Activated CD4-positive, alpha-beta T cell treated with anti-CD3 and anti-CD28 coated beads, Interleukin-2, amount 10 ng/mL, durations not matched to agents 7 days and 5 days (primary cell): ENCODE data around the gene NCKAP5L. TPM values are rescaled to one million over a fixed set of nuclear protein-coding genes. Genes with fewer than 3 reads are reported as not detected.
"Not testable (repeated sequence)": the region's sequence is repeated elsewhere in the genome, so short reads cannot be mapped to it uniquely, and the experiment has no call there.

Experiments
- CTCF ChIA-PET: fragments of 350-600 bp; sonication (Branson Sonifier 250); formaldehyde crosslinking; loops from one replicate; lab custom pipeline; 2021; ENCODE audit warnings: antibody characterized with exemption; lab: Charles Lee
- POLR2A ChIA-PET: fragments of 350-600 bp; sonication (Branson Sonifier 250); formaldehyde crosslinking; loops from one replicate; lab custom pipeline; 2021; ENCODE audit warnings: antibody characterized with exemption; lab: Charles Lee
- DNase-seq: peaks from one replicate; pipeline ENCODE4 v3.0.0-alpha.2; 2020
- H3K27ac Mint-ChIP-seq: one replicate; pipeline ENCODE4 v1.8.0; 2021; ENCODE audit warnings: mild to moderate bottlenecking, moderate library complexity, mixed read lengths
- H3K27me3 Mint-ChIP-seq: one replicate; pipeline ENCODE4 v1.8.0; 2021; ENCODE audit warnings: mixed read lengths
- H3K36me3 Mint-ChIP-seq: one replicate; pipeline ENCODE4 v1.8.0; 2021; ENCODE audit warnings: low read depth, mixed read lengths
- H3K4me1 Mint-ChIP-seq: one replicate; pipeline ENCODE4 v1.8.0; 2021; ENCODE audit warnings: mixed read lengths
- H3K4me3 Mint-ChIP-seq: one replicate; pipeline ENCODE4 v1.8.0; 2021; ENCODE audit warnings: mild to moderate bottlenecking, moderate library complexity, mixed read lengths
- H3K9me3 Mint-ChIP-seq: one replicate; pipeline ENCODE4 v1.8.0; 2021; ENCODE audit warnings: mixed read lengths
- total RNA-seq, 2 experiments: library from RNA; stranded (reverse); gene quantifications; one replicate each; pipeline ENCODE4 v1.2.3, GENCODE V29; 2021

Gene NCKAP5L
- total RNA-seq: 1 to 10 TPM; 4.0 to 4.5 TPM

DNA sequence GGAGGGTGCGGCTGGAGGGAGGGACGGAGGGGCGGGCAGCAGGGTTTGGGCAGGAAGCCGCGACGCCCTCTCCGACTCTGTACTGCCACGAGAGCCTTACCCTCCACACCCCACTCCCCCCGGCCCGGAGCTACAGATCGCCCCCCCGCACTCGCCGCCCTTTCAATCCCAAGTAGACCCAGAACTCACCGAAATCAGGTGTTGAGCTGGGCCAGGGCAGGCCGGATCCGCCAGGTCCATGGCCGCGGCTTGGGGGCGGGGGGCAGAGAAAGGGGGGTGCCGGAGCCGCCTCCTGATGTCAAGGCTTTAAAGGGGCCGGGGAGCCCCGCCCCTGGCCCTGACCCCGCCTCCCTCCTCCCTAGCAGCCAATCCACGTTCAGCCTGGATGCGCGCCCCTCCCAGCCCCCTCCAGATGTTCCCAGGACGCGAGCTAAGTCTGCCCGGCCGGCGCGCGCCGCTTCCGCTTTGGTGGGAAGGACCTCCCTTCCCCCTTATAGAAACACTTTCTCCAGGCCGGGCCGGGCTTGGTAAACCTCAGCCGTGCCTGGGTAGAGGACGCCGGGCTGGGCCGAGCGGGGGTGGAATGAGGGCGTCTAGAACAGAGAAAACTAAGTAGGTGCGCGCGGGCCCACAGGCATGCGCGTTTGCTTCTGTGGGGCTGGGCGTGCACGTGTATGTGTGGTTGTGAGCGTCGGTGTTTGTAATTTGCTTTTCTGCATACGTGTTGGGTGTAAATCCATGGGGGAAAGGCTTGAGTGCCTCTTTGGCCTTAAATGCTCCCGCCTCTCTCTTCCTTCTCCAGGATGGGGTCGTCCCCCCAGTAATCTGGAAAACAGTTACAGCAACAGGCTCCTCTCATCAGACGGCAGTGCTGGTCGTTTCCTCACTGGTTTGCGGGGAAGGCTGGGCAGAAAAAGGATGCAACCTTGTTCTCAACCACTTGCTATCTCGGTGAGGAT, at the start of gene NCKAP5L:
Gene NCKAP5L, minus strand, starts transcription at position 281 of the 959 bp plus-strand sequence. CDS start 24,369 bp downstream, outside the sequence.
- Mint-ChIP-seq H3K27ac (peak within 1 kb of the TSS; percentile 90), H3K36me3 (peaks cover 1% of the 10 kb centered on the region), H3K4me3 (peak within 1 kb of the TSS; percentile 87), H3K27me3 (peaks cover 3% of the 10 kb centered on the region), H3K4me1 (peaks cover 24% of the 10 kb centered on the region), H3K9me3 (no peaks in the 10 kb centered on the region)
- ChIA-PET CTCF (interaction anchor here (1.5 to 2.4 kb wide), 3 partner anchors 11 to 283 kb away, joined by 3 to 17 read pairs (median 5); partner anchors contain the start of genes COX14 and TMBIM6), POLR2A (interaction anchor here (0.6 to 1.5 kb wide), 4 partner anchors 10 to 174 kb away, joined by 3 to 6 read pairs (median 4); no protein-coding TSS in a partner anchor)
- peak; percentile 94 for DNase-seq

- H3K27ac Mint-ChIP-seq: no peak overlapping the region
- CTCF ChIA-PET: no interaction called here
- H3K4me1 Mint-ChIP-seq: no peaks in the 10 kb centered on the region
- no peak for DNase-seq
- H3K9me3 Mint-ChIP-seq: peaks cover 35% of the 10 kb centered on the region
- no peaks in the 10 kb centered on the region for H3K27me3 Mint-ChIP-seq
- no peaks in the 10 kb centered on the region for H3K36me3 Mint-ChIP-seq
- no peak overlapping the region for H3K4me3 Mint-ChIP-seq
- POLR2A ChIA-PET: no interaction called here
These were observed 48.9 kb upstream of the NCKAP5L start for GRCh38 chr12:49877066-49877465.

DNA sequence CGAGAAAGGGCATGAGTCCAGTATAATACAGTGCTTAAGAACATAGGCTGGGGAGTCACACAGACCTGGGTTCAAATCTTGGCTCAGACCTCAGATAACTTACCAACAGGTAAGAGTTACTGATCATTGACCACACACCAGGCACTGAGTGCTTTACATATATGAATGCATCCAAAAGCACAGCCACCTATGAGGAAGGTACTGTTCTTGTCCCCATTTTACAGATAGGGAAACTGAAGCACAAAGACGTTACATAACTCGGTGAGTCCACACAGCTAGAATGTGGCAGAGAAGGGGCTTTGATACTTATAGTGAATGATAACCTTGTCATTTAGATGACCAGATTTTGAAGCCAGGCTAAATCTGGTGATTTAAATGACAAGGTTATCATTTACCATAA, 47.9 kb upstream of the NCKAP5L start:
- H3K4me1 Mint-ChIP-seq: no peaks in the 10 kb centered on the region
- ChIA-PET POLR2A (no interaction called here), CTCF (no interaction called here)
- H3K27me3 Mint-ChIP-seq: no peaks in the 10 kb centered on the region
- peaks cover 35% of the 10 kb centered on the region for H3K9me3 Mint-ChIP-seq
- no peak overlapping the region for H3K4me3 Mint-ChIP-seq
- DNase-seq: no peak
- no peaks in the 10 kb centered on the region for H3K36me3 Mint-ChIP-seq
- no peak overlapping the region for H3K27ac Mint-ChIP-seq

DNA sequence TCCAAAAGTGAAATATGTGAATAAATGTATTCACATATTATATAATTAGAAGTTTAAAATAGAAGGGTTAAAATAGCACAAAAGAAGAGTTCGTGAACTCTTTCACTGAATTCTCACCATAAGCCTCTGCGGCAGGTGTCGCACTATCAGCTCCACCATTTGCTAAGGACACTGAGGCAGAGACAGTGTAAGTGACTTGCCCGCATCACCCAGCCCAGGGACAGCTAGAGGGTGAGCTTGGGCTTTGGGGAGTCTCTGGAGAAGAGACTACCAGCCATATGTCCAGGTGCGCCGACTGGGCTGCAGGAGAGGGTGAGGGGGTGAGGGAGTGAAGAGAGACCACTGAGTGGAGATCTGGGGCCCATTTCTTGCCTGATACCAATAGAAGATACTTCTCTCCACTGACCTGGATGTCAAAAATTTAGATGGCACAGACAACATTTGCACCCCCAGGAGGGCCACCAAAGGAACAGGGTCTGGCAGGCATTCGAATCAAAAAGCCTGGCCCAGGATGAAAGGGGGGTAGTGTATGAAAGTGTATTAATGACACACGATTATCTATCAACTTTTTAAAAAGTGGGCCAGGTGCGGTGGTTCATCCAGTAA, 47.0 kb upstream of the NCKAP5L start:
- Mint-ChIP-seq H3K4me1 (no peaks in the 10 kb centered on the region), H3K4me3 (no peak overlapping the region), H3K27ac (no peak overlapping the region), H3K27me3 (no peaks in the 10 kb centered on the region), H3K9me3 (peaks cover 29% of the 10 kb centered on the region), H3K36me3 (no peaks in the 10 kb centered on the region)
- POLR2A ChIA-PET: no interaction called here
- CTCF ChIA-PET: no interaction called here
- no peak for DNase-seq

GRCh38 chr12:49874142-49874897, 46.1 kb upstream of the NCKAP5L start:
- H3K36me3 Mint-ChIP-seq: no peaks in the 10 kb centered on the region
- CTCF ChIA-PET: no interaction called here
- H3K4me1 Mint-ChIP-seq: no peaks in the 10 kb centered on the region

DNA sequence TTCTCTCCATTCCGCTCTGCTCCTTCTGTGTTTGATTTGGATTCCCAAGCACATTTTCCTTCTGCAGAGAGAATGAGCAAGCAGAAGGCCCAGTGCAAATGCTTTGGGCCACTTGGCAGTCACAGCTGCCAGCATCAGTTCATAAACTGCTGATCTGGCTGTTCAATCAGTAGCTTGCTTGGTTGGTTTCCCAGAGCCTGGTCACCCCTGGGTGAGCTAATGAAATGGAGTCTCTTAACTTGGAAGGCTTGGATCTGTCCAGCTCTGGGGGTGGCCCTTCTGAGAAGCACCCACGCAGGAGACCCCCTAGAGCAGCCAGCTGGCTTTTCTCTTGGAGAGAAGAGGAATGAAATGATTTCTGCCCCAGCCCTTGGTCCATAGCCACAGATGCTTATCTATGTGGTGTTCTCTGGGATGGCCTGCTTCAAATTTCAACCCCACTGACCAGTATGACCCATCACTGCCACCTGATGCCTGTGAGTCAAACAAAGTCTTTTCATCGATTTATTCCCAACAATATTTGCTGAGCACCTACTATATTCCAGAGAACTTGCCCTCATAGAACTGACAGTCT, 45.2 kb upstream of the NCKAP5L start:
- Mint-ChIP-seq H3K36me3 (no peaks in the 10 kb centered on the region), H3K9me3 (peaks cover 11% of the 10 kb centered on the region), H3K4me1 (no peaks in the 10 kb centered on the region), H3K27me3 (no peaks in the 10 kb centered on the region), H3K27ac (no peak overlapping the region), H3K4me3 (no peak overlapping the region)
- no peak for DNase-seq
- POLR2A ChIA-PET: no interaction called here
- CTCF ChIA-PET: no interaction called here

More at GRCh38 chr12:49874142-49874897, 46.1 kb upstream of the NCKAP5L start:
- POLR2A ChIA-PET: no interaction called here
- Mint-ChIP-seq H3K9me3 (peaks cover 20% of the 10 kb centered on the region), H3K27me3 (no peaks in the 10 kb centered on the region), H3K27ac (no peak overlapping the region), H3K4me3 (no peak overlapping the region)
- DNase-seq: no peak

DNA sequence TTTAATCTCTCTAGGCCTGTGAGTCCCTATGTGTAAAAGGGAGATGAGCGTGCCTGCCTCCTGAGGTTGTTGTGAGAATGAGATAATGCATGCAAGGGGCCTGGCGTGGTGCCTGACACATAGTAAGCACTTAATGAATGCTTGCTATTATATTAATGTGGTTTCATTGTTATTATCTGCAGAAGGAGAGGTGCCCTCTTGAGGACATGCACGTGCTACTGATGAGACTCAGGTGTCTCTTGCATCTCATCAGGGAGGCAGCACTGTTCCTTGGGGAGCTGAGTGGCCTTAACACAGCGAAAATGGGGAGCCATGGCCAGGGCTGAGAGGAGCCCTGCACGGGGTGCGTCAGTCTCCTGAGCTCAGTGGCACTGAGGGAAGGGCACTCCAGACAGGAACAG, 44.6 kb upstream of the NCKAP5L start:
- POLR2A ChIA-PET: no interaction called here
- H3K27ac Mint-ChIP-seq: no peak overlapping the region
- H3K27me3 Mint-ChIP-seq: no peaks in the 10 kb centered on the region
- H3K4me3 Mint-ChIP-seq: no peak overlapping the region
- CTCF ChIA-PET: no interaction called here
- peaks cover 5% of the 10 kb centered on the region for H3K9me3 Mint-ChIP-seq
- no peaks in the 10 kb centered on the region for H3K36me3 Mint-ChIP-seq
- no peak for DNase-seq
- H3K4me1 Mint-ChIP-seq: no peaks in the 10 kb centered on the region

GRCh38 chr12:49872381-49872780, 44.2 kb upstream of the NCKAP5L start:
- H3K4me3 Mint-ChIP-seq: no peak overlapping the region
- CTCF ChIA-PET: interaction anchor here (1.0 kb wide), 1 partner anchor 10 kb away, joined by 3 read pairs; no protein-coding TSS in a partner anchor
- peaks cover under 1% of the 10 kb centered on the region for H3K9me3 Mint-ChIP-seq
- H3K27ac Mint-ChIP-seq: no peak overlapping the region
- H3K36me3 Mint-ChIP-seq: no peaks in the 10 kb centered on the region
- H3K27me3 Mint-ChIP-seq: no peaks in the 10 kb centered on the region
- POLR2A ChIA-PET: no interaction called here
- DNase-seq: no peak
- H3K4me1 Mint-ChIP-seq: no peaks in the 10 kb centered on the region

DNA sequence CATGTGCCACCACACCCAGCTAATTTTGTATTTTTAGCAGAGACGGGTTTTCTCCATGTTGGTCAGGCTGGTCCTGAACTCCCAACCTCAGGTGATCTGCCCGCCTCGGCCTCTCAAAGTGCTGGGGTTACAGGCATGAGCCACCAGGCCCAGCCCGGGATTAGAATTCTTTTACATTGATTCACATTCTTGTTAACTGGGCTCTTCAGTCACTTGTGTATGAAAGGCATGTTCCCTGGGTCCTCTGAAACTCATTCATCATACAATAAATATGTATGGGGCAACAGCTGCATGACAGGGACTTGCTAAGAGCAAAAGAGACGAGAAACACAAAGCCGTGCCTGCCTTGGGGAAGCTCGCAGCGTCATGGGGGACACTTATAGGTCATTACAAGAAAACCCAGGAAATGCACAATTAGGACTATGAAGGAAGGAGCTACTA, 43.6 kb upstream of the NCKAP5L start:
- H3K4me1 Mint-ChIP-seq, H3K27me3 Mint-ChIP-seq, DNase-seq, H3K9me3 Mint-ChIP-seq, POLR2A ChIA-PET, H3K27ac Mint-ChIP-seq, H3K36me3 Mint-ChIP-seq, H3K4me3 Mint-ChIP-seq: not testable (repeated sequence)
- CTCF ChIA-PET: interaction anchor here (0.7 to 1.0 kb wide), 2 partner anchors 9 to 10 kb away, joined by 3 to 6 read pairs; no protein-coding TSS in a partner anchor

DNA sequence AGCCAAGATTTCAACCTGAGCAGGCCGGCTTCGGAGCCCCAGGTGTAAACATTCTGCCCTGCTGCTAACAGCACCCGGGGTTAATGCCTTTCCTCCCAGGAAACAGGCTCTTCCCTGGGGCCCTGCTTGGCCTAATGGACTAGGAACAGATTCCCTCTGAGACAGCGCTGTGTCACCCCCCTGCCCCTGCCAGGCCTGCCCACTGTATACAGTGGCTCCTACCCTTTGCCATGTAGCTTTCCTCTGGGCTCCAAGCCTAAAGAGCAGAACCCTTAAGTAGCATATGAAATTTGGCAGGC, 43.0 kb upstream of the NCKAP5L start:
- no peak for DNase-seq
- Mint-ChIP-seq H3K4me3 (no peak overlapping the region), H3K36me3 (no peaks in the 10 kb centered on the region), H3K27me3 (no peaks in the 10 kb centered on the region), H3K4me1 (no peaks in the 10 kb centered on the region), H3K27ac (no peak overlapping the region), H3K9me3 (no peaks in the 10 kb centered on the region)
- ChIA-PET CTCF (no interaction called here), POLR2A (interaction anchor here (0.6 kb wide), 1 partner anchor 223 kb away, joined by 3 read pairs; no protein-coding TSS in a partner anchor)

- POLR2A ChIA-PET: interaction anchor here (0.6 kb wide), 1 partner anchor 223 kb away, joined by 3 read pairs; no protein-coding TSS in a partner anchor
- no peak for DNase-seq
- H3K4me3 Mint-ChIP-seq: no peak overlapping the region
- H3K27me3 Mint-ChIP-seq: no peaks in the 10 kb centered on the region
- no peaks in the 10 kb centered on the region for H3K4me1 Mint-ChIP-seq
- H3K36me3 Mint-ChIP-seq: no peaks in the 10 kb centered on the region
- no peak overlapping the region for H3K27ac Mint-ChIP-seq
- CTCF ChIA-PET: interaction anchor here (0.9 kb wide), 1 partner anchor 97 kb away, joined by 4 read pairs; no protein-coding TSS in a partner anchor
- H3K9me3 Mint-ChIP-seq: no peaks in the 10 kb centered on the region
These were observed 42.5 kb upstream of the NCKAP5L start for GRCh38 chr12:49870501-49871262.
